ENCODE results near the gene LY6G5B. TPM values are rescaled to one million over a fixed set of nuclear protein-coding genes. Genes with fewer than 3 reads are reported as not detected.

The LY6G5B gene
- total and polyA plus RNA-seq, 2 experiments from 2014 or later: 7.9 to 8.4 TPM

GRCh38 chr6:31711233-31711632 is 41.5 kb downstream of the LY6G5B start:
- peaks cover 19% of the 10 kb centered on the region for H3K27me3 Mint-ChIP-seq (ENCODE audit: insufficient read depth, low read depth, poor library complexity)
- H4K20me1 ChIP-seq (replicated peaks; ENCODE audit: insufficient read depth): no peaks in the 10 kb centered on the region
- H3K9me3 Mint-ChIP-seq: no peaks in the 10 kb centered on the region
- peaks cover 20% of the 10 kb centered on the region for H3K4me1 ChIP-seq (ENCODE audit: insufficient read depth)
- ATAC-seq (no peak), DNase-seq (ENCODE audit: low spot score) (no peak)
- H2AFZ ChIP-seq: no peak overlapping the region
- H3K4me3 Mint-ChIP-seq: no peak overlapping the region
- TF ChIP-seq ETS1 (IDR thresholded peaks at IDR 0.05) (no peak), ZNF114 (CRISPR knock-in tag; IDR thresholded peaks at IDR 0.05) (no peak), ZNF331 (CRISPR knock-in tag; IDR thresholded peaks at IDR 0.05; ENCODE audit: low read depth) (no peak), EZH2phosphoT487 (IDR thresholded peaks at IDR 0.05; ENCODE audit: unreplicated experiment) (no peak)
- no peaks in the 10 kb centered on the region for H3K27me3 ChIP-seq (ENCODE audit: insufficient read depth)
- H3K4me2 ChIP-seq: no peak overlapping the region
- H3K36me3 Mint-ChIP-seq (ENCODE audit: low read depth): no peaks in the 10 kb centered on the region
- H3K27ac ChIP-seq (ENCODE audit: low read depth): no peak overlapping the region
- no peak overlapping the region for H3K27ac Mint-ChIP-seq
- H3K4me3 ChIP-seq: no peak overlapping the region
- H3K4me1 Mint-ChIP-seq: peaks cover 24% of the 10 kb centered on the region
- no peaks in the 10 kb centered on the region for H3F3A ChIP-seq (replicated peaks; ENCODE audit: low read depth)
- H3K79me2 ChIP-seq (replicated peaks; ENCODE audit: insufficient read depth): no peaks in the 10 kb centered on the region
- H3K9me2 ChIP-seq (ENCODE audit: insufficient read depth): no peaks in the 10 kb centered on the region
- no peaks in the 10 kb centered on the region for H3K36me3 ChIP-seq (ENCODE audit: insufficient read depth)

- H2AFZ ChIP-seq: no peak overlapping the region
- no peaks in the 10 kb centered on the region for H3K9me2 ChIP-seq (ENCODE audit: insufficient read depth)
- H3K4me3 ChIP-seq: no peak overlapping the region
- Mint-ChIP-seq H3K27me3 (ENCODE audit: insufficient read depth, low read depth, poor library complexity) (peaks cover 18% of the 10 kb centered on the region), H3K4me3 (no peak overlapping the region), H3K27ac (no peak overlapping the region), H3K4me1 (peaks cover 26% of the 10 kb centered on the region), H3K9me3 (no peaks in the 10 kb centered on the region), H3K36me3 (ENCODE audit: low read depth) (no peaks in the 10 kb centered on the region)
- H3K27me3 ChIP-seq (ENCODE audit: insufficient read depth): no peaks in the 10 kb centered on the region
- H3F3A ChIP-seq (replicated peaks; ENCODE audit: low read depth): no peaks in the 10 kb centered on the region
- no peak overlapping the region for H3K4me2 ChIP-seq
- no peak for DNase-seq (ENCODE audit: low spot score)
- no peak for ATAC-seq
- no peaks in the 10 kb centered on the region for H3K36me3 ChIP-seq (ENCODE audit: insufficient read depth)
- H3K27ac ChIP-seq (ENCODE audit: low read depth): no peak overlapping the region
- H3K79me2 ChIP-seq (replicated peaks; ENCODE audit: insufficient read depth): no peaks in the 10 kb centered on the region
- no peaks in the 10 kb centered on the region for H4K20me1 ChIP-seq (replicated peaks; ENCODE audit: insufficient read depth)
- peaks cover 20% of the 10 kb centered on the region for H3K4me1 ChIP-seq (ENCODE audit: insufficient read depth)
- 0 out of 4 replicates have a peak, but pooled peaks of 1 of the 2 experiments have one; percentile 18 for TF ChIP-seq CTCF (conservative IDR thresholded peaks at IDR 0.05; ENCODE audit: low read depth in 2 of 2)
- TF ChIP-seq STAT1 (IDR thresholded peaks at IDR 0.05; ENCODE audit: unreplicated experiment): no peak
- TF ChIP-seq ZNF462 (CRISPR knock-in tag; IDR thresholded peaks at IDR 0.05): no peak
- TF ChIP-seq EZH2phosphoT487 (IDR thresholded peaks at IDR 0.05; ENCODE audit: unreplicated experiment): no peak
Observed at GRCh38 chr6:31712296-31712695, 42.5 kb downstream of the LY6G5B start.

Data from GM23338 (cell line).